HepG2 (cell line): Measurements from ENCODE around the gene UQCR10. TPM values are rescaled to one million over a fixed set of nuclear protein-coding genes. Genes with fewer than 3 reads are reported as not detected.

ENCODE experiments used
- ATAC-seq: fragments of 200-7000 bp; cut with Tn5 transposase; 3 replicates; pipeline ENCODE4 v1.9.1; 2020; ENCODE audit warnings: mild to moderate bottlenecking, moderate library complexity
- BruUV-seq: library from RNA; stranded (reverse); fragments of 400-500 nt; replicated peaks from 2 replicates; lab custom pipeline; 2021; lab: Mats Ljungman, UMichigan
- CTCF ChIA-PET: fragments of 300-600 bp; formaldehyde crosslinking; extraction: SDS; loops from one replicate; lab custom pipeline; 2021; ENCODE audit warnings: low total read pairs, inconsistent platforms, low intra/inter-chr PET ratio; lab: Yijun Ruan, JAX
- POLR2A ChIA-PET: fragments of 350-600 bp; sonication (Branson Sonifier 250); formaldehyde crosslinking; loops from one replicate; lab custom pipeline; 2020; ENCODE audit warnings: antibody characterized with exemption, inconsistent platforms; lab: Yijun Ruan, JAX
- DNase-seq: peaks from one replicate; pipeline ENCODE4 v3.0.0-alpha.2; 2015; ENCODE audit warnings: low spot score
- FAIRE-seq: peaks from 3 replicates; lab custom pipeline; 2011; peaks lifted over from hg19 to GRCh38; lab: Jason Lieb, UNC
- H2AFZ ChIP-seq: one replicate; pipeline ENCODE4 v1.6.1; 2011; ENCODE audit warnings: low read length, inconsistent platforms
- H3K27ac ChIP-seq: fragments of 300-600 bp; 3 replicates; pipeline ENCODE4 v1.8.0; 2011; ENCODE audit warnings: mixed run types, mild to moderate bottlenecking, mixed read lengths, low read length, inconsistent platforms; ENCODE audit not compliant: insufficient read depth; ENCODE audit errors: extremely low read length
- H3K27me3 ChIP-seq, 2 experiments: fragments of 200-600 bp in 1 of 2; 2 replicates in 1 of 2; 3 replicates in 1 of 2; pipeline versions ENCODE4 v1.6.0 to v1.8.0; 2011; ENCODE audit warnings: low read length in 2 of 2, mild to moderate bottlenecking in 2 of 2, moderate library complexity in 2 of 2, inconsistent platforms in 1 of 2; ENCODE audit not compliant: insufficient read depth in 2 of 2, control insufficient read depth in 1 of 2
- H3K36me3 ChIP-seq, 2 experiments: fragments of 200-600 bp in 1 of 2; replicated peaks in 1 of 2; 2 replicates in 1 of 2; 3 replicates in 1 of 2; pipeline versions ENCODE4 v1.5.1 to v1.8.0; 2011; ENCODE audit warnings: low read length in 2 of 2, inconsistent platforms in 1 of 2; ENCODE audit not compliant: insufficient read depth in 2 of 2, control insufficient read depth in 1 of 2
- H3K4me1 ChIP-seq: 2 replicates; pipeline ENCODE4 v1.5.1; 2012; ENCODE audit warnings: low read length, inconsistent platforms; ENCODE audit not compliant: insufficient read depth
- H3K4me2 ChIP-seq: 2 replicates; pipeline ENCODE4 v1.6.0; 2011; ENCODE audit warnings: low read depth, low read length, inconsistent platforms
- H3K4me3 ChIP-seq, 3 experiments: fragments of 200-600 bp in 1 of 3; sonication (generic), shearing (Covaris generic) in 1 of 3; replicated peaks in 1 of 3; 2 replicates each; pipeline ENCODE4 v1.5.1; 2011 to 2016; ENCODE audit warnings: low read length in 3 of 3, inconsistent platforms in 2 of 3, low read depth in 2 of 3, mild to moderate bottlenecking in 2 of 3, control low read depth in 1 of 3, mixed read lengths in 1 of 3; ENCODE audit not compliant: insufficient read depth in 1 of 3
- H3K79me2 ChIP-seq: one replicate; pipeline ENCODE4 v1.6.1; 2011; ENCODE audit warnings: low read length, inconsistent platforms; ENCODE audit not compliant: insufficient read depth
- H3K9ac ChIP-seq: 2 replicates; pipeline ENCODE4 v1.6.0; 2011; ENCODE audit warnings: mild to moderate bottlenecking, low read depth, low read length, inconsistent platforms; ENCODE audit not compliant: insufficient read depth
- H3K9me3 ChIP-seq: 2 replicates; pipeline ENCODE4 v1.5.1; 2012; ENCODE audit warnings: mild to moderate bottlenecking, low read length
- H4K20me1 ChIP-seq: 2 replicates; pipeline ENCODE4 v1.6.0; 2011; ENCODE audit warnings: inconsistent platforms, mild to moderate bottlenecking, low read length, moderate library complexity; ENCODE audit not compliant: insufficient read depth
- GATAD2A ChIP-seq: IDR thresholded peaks from 2 replicates; pipeline ENCODE4 v1.6.1; 2016
- MED13 ChIP-seq: sonication (generic); formaldehyde crosslinking; IDR thresholded peaks from 2 replicates; pipeline ENCODE4 v1.5.0; 2020; ENCODE audit warnings: missing genetic modification reagents
- MYPOP ChIP-seq: sonication (generic); formaldehyde crosslinking; IDR thresholded peaks from 2 replicates; pipeline ENCODE4 v1.8.1; 2023; ENCODE audit warnings: mild to moderate bottlenecking, moderate library complexity, missing genetic modification reagents
- PAX8 ChIP-seq: sonication (generic); formaldehyde crosslinking; IDR thresholded peaks from 2 replicates; pipeline ENCODE4 v1.8.0; 2022; ENCODE audit warnings: mild to moderate bottlenecking, missing genetic modification reagents, borderline replicate concordance
- RBAK ChIP-seq: sonication (generic); formaldehyde crosslinking; IDR thresholded peaks from 2 replicates; pipeline ENCODE4 v1.5.1; 2020; ENCODE audit warnings: mild to moderate bottlenecking, missing genetic modification reagents
- ZNF280B ChIP-seq: sonication (generic); formaldehyde crosslinking; IDR thresholded peaks from 2 replicates; pipeline ENCODE4 v1.5.0; 2020; ENCODE audit warnings: missing genetic modification reagents, mild to moderate bottlenecking, borderline replicate concordance
- ZNF33A ChIP-seq: sonication (generic); formaldehyde crosslinking; IDR thresholded peaks from 2 replicates; pipeline ENCODE4 v1.5.1; 2020; ENCODE audit warnings: missing genetic modification reagents, mild to moderate bottlenecking, moderate library complexity, borderline replicate concordance
- ZSCAN20 ChIP-seq: sonication (generic); formaldehyde crosslinking; IDR thresholded peaks from 2 replicates; pipeline ENCODE4 v1.4.0; 2020; ENCODE audit warnings: missing genetic modification reagents, mild to moderate bottlenecking, borderline replicate concordance
- WGBS: methylation state at CpG from one replicate; pipeline ENCODE4 v1.1.6; 2017; ENCODE audit warnings: low lambda C conversion rate; 5-methylcytosine and 5-hydroxymethylcytosine counted together
- in situ Hi-C: cut with HindIII; loops from 2 replicates; pipeline ENCODE4 v1.10.0; 2017; ENCODE audit warnings: low pct_unique_long_range_greater_than_20kb; ENCODE audit not compliant: extremely low pct_ligation_motif_present
- intact Hi-C: fragments of 100-400 bp; cut with micrococcal nuclease; formaldehyde crosslinking; loops from one replicate; pipeline ENCODE4 v1.10.0; 2022; ENCODE audit not compliant: unreplicated experiment
- polyA plus RNA-seq, 8 experiments: library from polyadenylated mRNA; depleted of rRNA in 3 of 8; stranded (reverse) in 7 of 8; unstranded in 1 of 8; fragments of >200 nt; fragmentation: Illumina TruSeq in 4 of 8; extraction: Trizol in 4 of 8; gene quantifications; 2 replicates each; pipeline versions ENCODE4 v1.2.1 to v1.2.3, GENCODE V29; 2011 to 2016; ENCODE audit warnings: low read depth in 4 of 8, missing spikeins in 1 of 8, mixed read lengths in 1 of 8; ENCODE audit not compliant: insufficient read depth in 1 of 8
- total RNA-seq, 5 experiments: library from RNA; depleted of rRNA; stranded (reverse); fragments of >200 nt; fragmentation: Illumina TruSeq; extraction: Trizol; gene quantifications; 2 replicates each; pipeline ENCODE4 v1.2.3, GENCODE V29; 2016; ENCODE audit warnings: low read depth in 1 of 5
- TF ChIP-seq, protein P1 (sequence below): IDR thresholded peaks from 2 replicates; pipeline ENCODE4 v1.4.0; 2020; ENCODE audit warnings: mild to moderate bottlenecking, missing genetic modification reagents
- TF ChIP-seq, protein P2 (sequence below): sonication (generic); formaldehyde crosslinking; conservative IDR thresholded peaks from 2 replicates; pipeline ENCODE4 v1.4.0; 2020; ENCODE audit warnings: missing genetic modification reagents

The UQCR10 gene
- total and polyA plus RNA-seq, 2 of the 13 experiments (the other 11 are each of a cell fraction or from before 2014, with no cell fraction given): 225 to 232 TPM

- peaks cover 17% of the 10 kb centered on the region; the same call in 1 of the 2 replicates for H4K20me1 ChIP-seq
- H3K27ac ChIP-seq: no peak overlapping the region
- H3K4me1 ChIP-seq: peaks cover 12% of the 10 kb centered on the region; the same call in 1 of the 2 replicates
- H3K27me3 ChIP-seq: peaks cover 26 to 73% of the 10 kb centered on the region in 2 experiments
- POLR2A ChIA-PET: no interaction called here
- no peaks in the 10 kb centered on the region for H3K36me3 ChIP-seq
- H3K4me2 ChIP-seq: no peak overlapping the region
- H3K9me3 ChIP-seq: no peaks in the 10 kb centered on the region
- no peak for FAIRE-seq
- intact Hi-C loops: no loop called here
- TF ChIP-seq, protein P1, sequence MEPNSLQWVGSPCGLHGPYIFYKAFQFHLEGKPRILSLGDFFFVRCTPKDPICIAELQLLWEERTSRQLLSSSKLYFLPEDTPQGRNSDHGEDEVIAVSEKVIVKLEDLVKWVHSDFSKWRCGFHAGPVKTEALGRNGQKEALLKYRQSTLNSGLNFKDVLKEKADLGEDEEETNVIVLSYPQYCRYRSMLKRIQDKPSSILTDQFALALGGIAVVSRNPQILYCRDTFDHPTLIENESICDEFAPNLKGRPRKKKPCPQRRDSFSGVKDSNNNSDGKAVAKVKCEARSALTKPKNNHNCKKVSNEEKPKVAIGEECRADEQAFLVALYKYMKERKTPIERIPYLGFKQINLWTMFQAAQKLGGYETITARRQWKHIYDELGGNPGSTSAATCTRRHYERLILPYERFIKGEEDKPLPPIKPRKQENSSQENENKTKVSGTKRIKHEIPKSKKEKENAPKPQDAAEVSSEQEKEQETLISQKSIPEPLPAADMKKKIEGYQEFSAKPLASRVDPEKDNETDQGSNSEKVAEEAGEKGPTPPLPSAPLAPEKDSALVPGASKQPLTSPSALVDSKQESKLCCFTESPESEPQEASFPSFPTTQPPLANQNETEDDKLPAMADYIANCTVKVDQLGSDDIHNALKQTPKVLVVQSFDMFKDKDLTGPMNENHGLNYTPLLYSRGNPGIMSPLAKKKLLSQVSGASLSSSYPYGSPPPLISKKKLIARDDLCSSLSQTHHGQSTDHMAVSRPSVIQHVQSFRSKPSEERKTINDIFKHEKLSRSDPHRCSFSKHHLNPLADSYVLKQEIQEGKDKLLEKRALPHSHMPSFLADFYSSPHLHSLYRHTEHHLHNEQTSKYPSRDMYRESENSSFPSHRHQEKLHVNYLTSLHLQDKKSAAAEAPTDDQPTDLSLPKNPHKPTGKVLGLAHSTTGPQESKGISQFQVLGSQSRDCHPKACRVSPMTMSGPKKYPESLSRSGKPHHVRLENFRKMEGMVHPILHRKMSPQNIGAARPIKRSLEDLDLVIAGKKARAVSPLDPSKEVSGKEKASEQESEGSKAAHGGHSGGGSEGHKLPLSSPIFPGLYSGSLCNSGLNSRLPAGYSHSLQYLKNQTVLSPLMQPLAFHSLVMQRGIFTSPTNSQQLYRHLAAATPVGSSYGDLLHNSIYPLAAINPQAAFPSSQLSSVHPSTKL (CRISPR knock-in tag): no peak
- TF ChIP-seq ZSCAN20 (CRISPR knock-in tag): no peak
- no peak for TF ChIP-seq GATAD2A (CRISPR knock-in tag)
- TF ChIP-seq ZNF280B: no peak
- no peak for TF ChIP-seq MYPOP (CRISPR knock-in tag)
- no peak for TF ChIP-seq MED13 (CRISPR knock-in tag)
- TF ChIP-seq ZNF33A (CRISPR knock-in tag): no peak
- no peak for TF ChIP-seq PAX8
- TF ChIP-seq, protein P2, sequence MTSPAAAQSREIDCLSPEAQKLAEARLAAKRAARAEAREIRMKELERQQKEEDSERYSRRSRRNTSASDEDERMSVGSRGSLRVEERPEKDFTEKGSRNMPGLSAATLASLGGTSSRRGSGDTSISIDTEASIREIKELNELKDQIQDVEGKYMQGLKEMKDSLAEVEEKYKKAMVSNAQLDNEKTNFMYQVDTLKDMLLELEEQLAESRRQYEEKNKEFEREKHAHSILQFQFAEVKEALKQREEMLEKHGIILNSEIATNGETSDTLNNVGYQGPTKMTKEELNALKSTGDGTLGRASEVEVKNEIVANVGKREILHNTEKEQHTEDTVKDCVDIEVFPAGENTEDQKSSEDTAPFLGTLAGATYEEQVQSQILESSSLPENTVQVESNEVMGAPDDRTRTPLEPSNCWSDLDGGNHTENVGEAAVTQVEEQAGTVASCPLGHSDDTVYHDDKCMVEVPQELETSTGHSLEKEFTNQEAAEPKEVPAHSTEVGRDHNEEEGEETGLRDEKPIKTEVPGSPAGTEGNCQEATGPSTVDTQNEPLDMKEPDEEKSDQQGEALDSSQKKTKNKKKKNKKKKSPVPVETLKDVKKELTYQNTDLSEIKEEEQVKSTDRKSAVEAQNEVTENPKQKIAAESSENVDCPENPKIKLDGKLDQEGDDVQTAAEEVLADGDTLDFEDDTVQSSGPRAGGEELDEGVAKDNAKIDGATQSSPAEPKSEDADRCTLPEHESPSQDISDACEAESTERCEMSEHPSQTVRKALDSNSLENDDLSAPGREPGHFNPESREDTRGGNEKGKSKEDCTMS: no peak
- TF ChIP-seq RBAK (CRISPR knock-in tag): no peak
- in situ Hi-C loops: no loop called here
- no peaks in the 10 kb centered on the region for H3K79me2 ChIP-seq
- no CpG with 5 or more reads among the region's 7 CpGs for WGBS
- CTCF ChIA-PET: no interaction called here
- no peak for ATAC-seq
- H2AFZ ChIP-seq: no peak overlapping the region
- no TSS peak for BruUV-seq
- no peak for DNase-seq
- H3K9ac ChIP-seq: no peak overlapping the region
- H3K4me3 ChIP-seq: no peak overlapping the region
Measured at GRCh38 chr22:29722151-29722550, 45.0 kb upstream of the UQCR10 start.
